ENCODE results near the gene COL28A1.

DNA sequence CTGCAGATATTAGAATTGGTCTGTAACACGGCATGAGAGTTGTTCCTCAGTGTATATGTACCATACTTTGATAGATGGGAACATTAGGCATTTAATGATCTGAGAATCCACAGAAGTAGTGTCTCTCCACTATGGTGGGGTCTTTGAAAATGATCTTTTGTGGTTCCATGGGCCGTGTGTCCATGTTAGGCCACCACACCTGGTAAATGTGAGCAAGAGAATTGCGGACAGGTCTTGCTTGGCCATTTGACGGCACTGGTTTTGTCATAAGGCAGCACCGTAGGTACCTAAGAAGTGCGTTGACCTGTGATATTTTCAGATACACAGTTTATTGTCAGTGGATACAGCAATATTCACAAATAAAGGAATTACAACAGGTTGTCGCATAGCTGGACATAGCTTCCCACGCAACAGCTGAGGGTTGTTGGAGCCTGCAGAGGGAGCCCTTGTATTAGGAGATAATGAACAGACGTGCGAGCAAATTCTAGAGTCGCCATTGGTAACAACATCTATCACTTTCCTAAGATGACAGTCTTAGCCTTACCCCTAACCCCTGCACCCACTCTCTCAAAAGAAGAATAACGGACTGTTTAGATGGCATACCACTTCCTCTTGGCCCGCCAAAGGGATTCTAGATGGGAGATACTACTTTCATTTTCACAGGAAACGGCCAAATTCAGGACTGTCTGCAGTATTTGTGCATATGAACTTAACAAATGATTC lies 111.4 kb downstream of the COL28A1 start:
- TF ChIP-seq EZH2 (conservative IDR thresholded peaks at IDR 0.05; ENCODE audit: low read depth, low read length) = no peak
- no peak for TF ChIP-seq FOSL2 (CRISPR knock-in tag; IDR thresholded peaks at IDR 0.05)
- TF ChIP-seq ZNF207 (IDR thresholded peaks at IDR 0.05; ENCODE audit: borderline replicate concordance) = no peak
- TF ChIP-seq, protein P1, sequence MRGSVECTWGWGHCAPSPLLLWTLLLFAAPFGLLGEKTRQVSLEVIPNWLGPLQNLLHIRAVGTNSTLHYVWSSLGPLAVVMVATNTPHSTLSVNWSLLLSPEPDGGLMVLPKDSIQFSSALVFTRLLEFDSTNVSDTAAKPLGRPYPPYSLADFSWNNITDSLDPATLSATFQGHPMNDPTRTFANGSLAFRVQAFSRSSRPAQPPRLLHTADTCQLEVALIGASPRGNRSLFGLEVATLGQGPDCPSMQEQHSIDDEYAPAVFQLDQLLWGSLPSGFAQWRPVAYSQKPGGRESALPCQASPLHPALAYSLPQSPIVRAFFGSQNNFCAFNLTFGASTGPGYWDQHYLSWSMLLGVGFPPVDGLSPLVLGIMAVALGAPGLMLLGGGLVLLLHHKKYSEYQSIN (CRISPR knock-in tag; IDR thresholded peaks at IDR 0.05; ENCODE audit: borderline replicate concordance) = no peak
- TF ChIP-seq HOXA7 (CRISPR knock-in tag; IDR thresholded peaks at IDR 0.05) = no peak
- TF ChIP-seq, protein P2, sequence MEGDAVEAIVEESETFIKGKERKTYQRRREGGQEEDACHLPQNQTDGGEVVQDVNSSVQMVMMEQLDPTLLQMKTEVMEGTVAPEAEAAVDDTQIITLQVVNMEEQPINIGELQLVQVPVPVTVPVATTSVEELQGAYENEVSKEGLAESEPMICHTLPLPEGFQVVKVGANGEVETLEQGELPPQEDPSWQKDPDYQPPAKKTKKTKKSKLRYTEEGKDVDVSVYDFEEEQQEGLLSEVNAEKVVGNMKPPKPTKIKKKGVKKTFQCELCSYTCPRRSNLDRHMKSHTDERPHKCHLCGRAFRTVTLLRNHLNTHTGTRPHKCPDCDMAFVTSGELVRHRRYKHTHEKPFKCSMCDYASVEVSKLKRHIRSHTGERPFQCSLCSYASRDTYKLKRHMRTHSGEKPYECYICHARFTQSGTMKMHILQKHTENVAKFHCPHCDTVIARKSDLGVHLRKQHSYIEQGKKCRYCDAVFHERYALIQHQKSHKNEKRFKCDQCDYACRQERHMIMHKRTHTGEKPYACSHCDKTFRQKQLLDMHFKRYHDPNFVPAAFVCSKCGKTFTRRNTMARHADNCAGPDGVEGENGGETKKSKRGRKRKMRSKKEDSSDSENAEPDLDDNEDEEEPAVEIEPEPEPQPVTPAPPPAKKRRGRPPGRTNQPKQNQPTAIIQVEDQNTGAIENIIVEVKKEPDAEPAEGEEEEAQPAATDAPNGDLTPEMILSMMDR (CRISPR knock-in tag; IDR thresholded peaks at IDR 0.05) = peak; percentile 89
- no peak for TF ChIP-seq ZFAT (CRISPR knock-in tag; conservative IDR thresholded peaks at IDR 0.05)
- no peak for TF ChIP-seq ZNF12 (CRISPR knock-in tag; IDR thresholded peaks at IDR 0.05)
- TF ChIP-seq FOXM1 (CRISPR knock-in tag; IDR thresholded peaks at IDR 0.05) = no peak
- TF ChIP-seq, protein P3, sequence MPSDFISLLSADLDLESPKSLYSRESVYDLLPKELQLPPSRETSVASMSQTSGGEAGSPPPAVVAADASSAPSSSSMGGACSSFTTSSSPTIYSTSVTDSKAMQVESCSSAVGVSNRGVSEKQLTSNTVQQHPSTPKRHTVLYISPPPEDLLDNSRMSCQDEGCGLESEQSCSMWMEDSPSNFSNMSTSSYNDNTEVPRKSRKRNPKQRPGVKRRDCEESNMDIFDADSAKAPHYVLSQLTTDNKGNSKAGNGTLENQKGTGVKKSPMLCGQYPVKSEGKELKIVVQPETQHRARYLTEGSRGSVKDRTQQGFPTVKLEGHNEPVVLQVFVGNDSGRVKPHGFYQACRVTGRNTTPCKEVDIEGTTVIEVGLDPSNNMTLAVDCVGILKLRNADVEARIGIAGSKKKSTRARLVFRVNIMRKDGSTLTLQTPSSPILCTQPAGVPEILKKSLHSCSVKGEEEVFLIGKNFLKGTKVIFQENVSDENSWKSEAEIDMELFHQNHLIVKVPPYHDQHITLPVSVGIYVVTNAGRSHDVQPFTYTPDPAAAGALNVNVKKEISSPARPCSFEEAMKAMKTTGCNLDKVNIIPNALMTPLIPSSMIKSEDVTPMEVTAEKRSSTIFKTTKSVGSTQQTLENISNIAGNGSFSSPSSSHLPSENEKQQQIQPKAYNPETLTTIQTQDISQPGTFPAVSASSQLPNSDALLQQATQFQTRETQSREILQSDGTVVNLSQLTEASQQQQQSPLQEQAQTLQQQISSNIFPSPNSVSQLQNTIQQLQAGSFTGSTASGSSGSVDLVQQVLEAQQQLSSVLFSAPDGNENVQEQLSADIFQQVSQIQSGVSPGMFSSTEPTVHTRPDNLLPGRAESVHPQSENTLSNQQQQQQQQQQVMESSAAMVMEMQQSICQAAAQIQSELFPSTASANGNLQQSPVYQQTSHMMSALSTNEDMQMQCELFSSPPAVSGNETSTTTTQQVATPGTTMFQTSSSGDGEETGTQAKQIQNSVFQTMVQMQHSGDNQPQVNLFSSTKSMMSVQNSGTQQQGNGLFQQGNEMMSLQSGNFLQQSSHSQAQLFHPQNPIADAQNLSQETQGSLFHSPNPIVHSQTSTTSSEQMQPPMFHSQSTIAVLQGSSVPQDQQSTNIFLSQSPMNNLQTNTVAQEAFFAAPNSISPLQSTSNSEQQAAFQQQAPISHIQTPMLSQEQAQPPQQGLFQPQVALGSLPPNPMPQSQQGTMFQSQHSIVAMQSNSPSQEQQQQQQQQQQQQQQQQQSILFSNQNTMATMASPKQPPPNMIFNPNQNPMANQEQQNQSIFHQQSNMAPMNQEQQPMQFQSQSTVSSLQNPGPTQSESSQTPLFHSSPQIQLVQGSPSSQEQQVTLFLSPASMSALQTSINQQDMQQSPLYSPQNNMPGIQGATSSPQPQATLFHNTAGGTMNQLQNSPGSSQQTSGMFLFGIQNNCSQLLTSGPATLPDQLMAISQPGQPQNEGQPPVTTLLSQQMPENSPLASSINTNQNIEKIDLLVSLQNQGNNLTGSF (CRISPR knock-in tag; IDR thresholded peaks at IDR 0.05) = no peak
- TF ChIP-seq, protein P4, sequence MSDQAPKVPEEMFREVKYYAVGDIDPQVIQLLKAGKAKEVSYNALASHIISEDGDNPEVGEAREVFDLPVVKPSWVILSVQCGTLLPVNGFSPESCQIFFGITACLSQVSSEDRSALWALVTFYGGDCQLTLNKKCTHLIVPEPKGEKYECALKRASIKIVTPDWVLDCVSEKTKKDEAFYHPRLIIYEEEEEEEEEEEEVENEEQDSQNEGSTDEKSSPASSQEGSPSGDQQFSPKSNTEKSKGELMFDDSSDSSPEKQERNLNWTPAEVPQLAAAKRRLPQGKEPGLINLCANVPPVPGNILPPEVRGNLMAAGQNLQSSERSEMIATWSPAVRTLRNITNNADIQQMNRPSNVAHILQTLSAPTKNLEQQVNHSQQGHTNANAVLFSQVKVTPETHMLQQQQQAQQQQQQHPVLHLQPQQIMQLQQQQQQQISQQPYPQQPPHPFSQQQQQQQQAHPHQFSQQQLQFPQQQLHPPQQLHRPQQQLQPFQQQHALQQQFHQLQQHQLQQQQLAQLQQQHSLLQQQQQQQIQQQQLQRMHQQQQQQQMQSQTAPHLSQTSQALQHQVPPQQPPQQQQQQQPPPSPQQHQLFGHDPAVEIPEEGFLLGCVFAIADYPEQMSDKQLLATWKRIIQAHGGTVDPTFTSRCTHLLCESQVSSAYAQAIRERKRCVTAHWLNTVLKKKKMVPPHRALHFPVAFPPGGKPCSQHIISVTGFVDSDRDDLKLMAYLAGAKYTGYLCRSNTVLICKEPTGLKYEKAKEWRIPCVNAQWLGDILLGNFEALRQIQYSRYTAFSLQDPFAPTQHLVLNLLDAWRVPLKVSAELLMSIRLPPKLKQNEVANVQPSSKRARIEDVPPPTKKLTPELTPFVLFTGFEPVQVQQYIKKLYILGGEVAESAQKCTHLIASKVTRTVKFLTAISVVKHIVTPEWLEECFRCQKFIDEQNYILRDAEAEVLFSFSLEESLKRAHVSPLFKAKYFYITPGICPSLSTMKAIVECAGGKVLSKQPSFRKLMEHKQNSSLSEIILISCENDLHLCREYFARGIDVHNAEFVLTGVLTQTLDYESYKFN (CRISPR knock-in tag; conservative IDR thresholded peaks at IDR 0.05) = no peak

All from HepG2 (cell line).